Measurements from ENCODE around the gene HCN2. TPM values are rescaled to one million over a fixed set of nuclear protein-coding genes. Genes with fewer than 3 reads are reported as not detected.
"Not testable (repeated sequence)": the region's sequence is repeated elsewhere in the genome, so short reads cannot be mapped to it uniquely, and the experiment has no call there.

HCN2 gene
- total RNA-seq, 1 experiment from 2014 or later: 0.04 TPM

GRCh38 chr19:604355-604754 lies 14.7 kb downstream of the HCN2 start:
- no peaks in the 10 kb centered on the region for H3K27me3 ChIP-seq (ENCODE audit: low read length)
- intact Hi-C loops (cut with micrococcal nuclease): no loop called here

GRCh38 chr19:605061-605971 lies 15.6 kb downstream of the HCN2 start:
- CTCF ChIA-PET; POLR2A ChIA-PET (ENCODE audit: unreplicated experiment); H3F3A ChIP-seq (ENCODE audit: low read length, unreplicated experiment); H3K79me2 ChIP-seq (ENCODE audit: low read length); H2AFZ ChIP-seq (ENCODE audit: low read length); H3K27ac ChIP-seq (ENCODE audit: low read length); H4K20me1 ChIP-seq (ENCODE audit: low read length); H3K4me3 ChIP-seq (ENCODE audit: low read length); H3K4me2 ChIP-seq (ENCODE audit: low read length); DNase-seq; H3K9me3 ChIP-seq (ENCODE audit: low read length); BruUV-seq (replicated peaks); H3K27me3 ChIP-seq (ENCODE audit: low read length); H3K9me2 ChIP-seq (replicated peaks; ENCODE audit: low read length); intact Hi-C loops (cut with micrococcal nuclease); H3K4me1 ChIP-seq (ENCODE audit: insufficient read depth, low read length); H3K9ac ChIP-seq (ENCODE audit: low read length); H3K36me3 ChIP-seq (ENCODE audit: low read depth, low read length); ATAC-seq: not testable (repeated sequence)
- TF ChIP-seq CTCF (conservative IDR thresholded peaks at IDR 0.05; ENCODE audit: low read depth, low read length): peak; percentile 48; the same call in 1 of the 2 replicates

More at GRCh38 chr19:604355-604754, 14.7 kb downstream of the HCN2 start:
- Histone ChIP-seq H3K36me3 (ENCODE audit: low read depth, low read length) (no peaks in the 10 kb centered on the region), H4K20me1 (ENCODE audit: low read length) (no peaks in the 10 kb centered on the region), H3K79me2 (ENCODE audit: low read length) (no peaks in the 10 kb centered on the region), H3K4me2 (ENCODE audit: low read length) (no peak overlapping the region), H3F3A (ENCODE audit: low read length, unreplicated experiment) (no peaks in the 10 kb centered on the region), H3K9ac (ENCODE audit: low read length) (no peak overlapping the region), H3K9me3 (ENCODE audit: low read length) (no peaks in the 10 kb centered on the region), H3K9me2 (replicated peaks; ENCODE audit: low read length) (no peaks in the 10 kb centered on the region), H3K27ac (ENCODE audit: low read length) (no peak overlapping the region), H3K4me3 (ENCODE audit: low read length) (no peak overlapping the region), H3K4me1 (ENCODE audit: insufficient read depth, low read length) (no peaks in the 10 kb centered on the region), H2AFZ (ENCODE audit: low read length) (no peak overlapping the region)
- POLR2A ChIA-PET (ENCODE audit: unreplicated experiment): no interaction called here
- CTCF ChIA-PET: no interaction called here
- TF ChIP-seq EZH2 (IDR thresholded peaks at IDR 0.05; ENCODE audit: low read length, unreplicated experiment) (no peak), CTCF (conservative IDR thresholded peaks at IDR 0.05; ENCODE audit: low read depth, low read length) (no peak), EZH2phosphoT487 (IDR thresholded peaks at IDR 0.05; ENCODE audit: borderline replicate concordance, low read length) (no peak)
- ATAC-seq: no peak
- no TSS peak for BruUV-seq (replicated peaks)
- no peak for DNase-seq
